ENCODE data around the gene TIMM50. TPM values are rescaled to one million over a fixed set of nuclear protein-coding genes. Genes with fewer than 3 reads are reported as not detected.

Gene TIMM50
- total and polyA plus RNA-seq, 12 donors, result 67.3 to 160 (median 79.9) TPM

DNA sequence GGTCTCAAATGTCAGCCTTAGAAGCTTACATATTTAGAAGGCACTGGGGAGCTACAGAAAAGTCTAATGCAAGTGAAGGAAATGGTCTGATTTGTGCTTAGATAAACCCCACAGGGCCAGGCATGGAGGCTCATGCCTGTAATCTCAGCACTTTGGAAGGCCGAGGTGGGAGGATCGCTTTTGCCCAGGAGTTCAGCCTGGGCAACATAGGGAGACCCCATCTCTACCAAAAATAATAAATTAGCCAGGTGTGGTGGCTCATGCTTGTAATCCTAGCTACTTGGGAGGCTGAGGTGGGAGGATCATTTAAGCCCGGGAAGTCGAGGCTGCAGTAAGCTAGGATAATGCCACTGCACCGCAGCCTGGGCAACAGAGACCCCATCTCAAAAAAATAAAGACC lies 15.4 kb downstream of the TIMM50 start:
- TF ChIP-seq CTCF (IDR thresholded peaks at IDR 0.05), result no peak
- WGBS, 2 donors, result 83 to 86% methylated on average over 5 of the region's 5 CpGs

GRCh38 chr19:39497701-39497995 lies 17.0 kb downstream of the TIMM50 start:
- H3K36me3 ChIP-seq, result no peaks in the 10 kb centered on the region
- H3K4me3 ChIP-seq, result peak overlapping the region in 4 of 10 donors; percentile 3 to 18 (median 14)
- ATAC-seq (no peak), DNase-seq (no peak)
- no peak overlapping the region for H3K27ac ChIP-seq
- 0 to 1% methylated on average over 7 of the region's 7 CpGs for WGBS, 2 donors
- H3K9me3 ChIP-seq, result no peaks in the 10 kb centered on the region
- intact Hi-C loops (cut with DNase I), result no loop called here
- H3K4me1 ChIP-seq, result peaks cover 0 to 22% (median 18%) of the 10 kb centered on the region in 9 donors
- TF ChIP-seq CTCF (IDR thresholded peaks at IDR 0.05), result no peak
- H3K27me3 ChIP-seq, result peaks cover 10 to 75% (median 66%) of the 10 kb centered on the region in 7 donors

More for the DNA sequence above, 15.4 kb downstream of the TIMM50 start:
- Histone ChIP-seq H3K4me3 (no peak overlapping the region), H3K36me3 (peaks cover 0 to 12% (median 0%) of the 10 kb centered on the region in 9 donors), H3K9me3 (no peaks in the 10 kb centered on the region), H3K4me1 (peaks cover 0 to 20% (median 18%) of the 10 kb centered on the region in 9 donors), H3K27ac (no peak overlapping the region), H3K27me3 (peaks cover 10 to 59% (median 52%) of the 10 kb centered on the region in 7 donors)
- ATAC-seq (no peak), DNase-seq (no peak)
- intact Hi-C loops (cut with DNase I), result no loop called here

DNA sequence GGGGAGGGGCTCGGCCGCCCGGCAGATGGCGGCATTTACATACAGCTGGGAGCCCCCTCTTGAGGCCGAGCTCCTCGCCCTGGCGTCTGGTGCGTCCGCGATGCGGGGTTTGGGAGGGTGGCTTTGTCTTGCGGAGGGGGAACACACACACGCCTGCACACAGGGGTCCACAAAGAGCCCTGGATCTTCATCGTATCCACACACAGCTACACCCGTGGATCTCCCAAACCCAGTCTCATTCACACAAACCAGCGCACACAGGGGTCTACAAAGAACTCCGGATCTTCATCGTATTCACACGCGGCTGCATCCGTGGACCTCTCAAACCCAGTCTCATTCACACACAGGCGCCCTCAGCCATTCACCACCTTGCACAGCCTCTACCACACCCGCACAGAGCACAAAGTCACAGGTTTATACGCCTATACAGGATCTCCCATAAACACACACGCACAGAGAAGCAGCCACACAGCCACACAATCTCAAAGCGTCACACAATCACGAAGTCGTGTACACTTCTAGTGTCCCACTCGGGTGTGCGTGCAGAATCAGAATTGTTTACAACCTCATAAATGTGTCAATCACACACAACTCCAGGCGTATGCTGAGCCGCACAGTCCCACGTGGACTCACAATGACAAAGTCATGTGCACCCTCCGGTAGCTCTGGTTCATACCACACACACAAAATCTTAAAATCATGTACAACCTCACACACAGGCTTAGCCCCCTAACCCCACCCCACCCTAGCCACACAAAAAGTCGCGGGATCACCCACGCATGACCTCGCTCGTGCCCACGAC lies 17.6 kb downstream of the TIMM50 start:
- no peaks in the 10 kb centered on the region for H3K36me3 ChIP-seq
- WGBS, 2 donors, result 1% methylated on average over 40 of the region's 40 CpGs
- intact Hi-C loops (cut with DNase I), result no loop called here
- peaks cover 10 to 80% (median 71%) of the 10 kb centered on the region in 7 donors for H3K27me3 ChIP-seq
- peak in 6 of 9 donors; percentile 23 to 58 (median 48) for TF ChIP-seq CTCF (IDR thresholded peaks at IDR 0.05)
- no peak overlapping the region for H3K27ac ChIP-seq
- peak in 1 of 2 donors; percentile 49 for DNase-seq
- peak overlapping the region in 4 of 10 donors; percentile 3 to 18 (median 14) for H3K4me3 ChIP-seq
- H3K9me3 ChIP-seq, result no peaks in the 10 kb centered on the region
- peaks cover 0 to 27% (median 19%) of the 10 kb centered on the region in 9 donors for H3K4me1 ChIP-seq
- ATAC-seq, result peak in 5 of 8 donors; percentile 33 to 75 (median 65)

GRCh38 chr19:39498798-39499642 lies 18.4 kb downstream of the TIMM50 start, which contains the start of gene DLL3:
Gene DLL3, plus strand, starts transcription at chr19:39498947. Its CDS starts 28 bp downstream, at chr19:39498975.
- 1 to 2% methylated on average over 60 of the region's 60 CpGs for WGBS, 2 donors
- DNase-seq, result no peak
- H3K27me3 ChIP-seq, result peaks cover 14 to 88% (median 79%) of the 10 kb centered on the region in 7 donors
- H3K27ac ChIP-seq, result no peak within 1 kb of the TSS
- intact Hi-C loops (cut with DNase I), result no loop called here
- peak in 1 of 8 donors; percentile 18 for ATAC-seq
- H3K36me3 ChIP-seq, result no peaks in the 10 kb centered on the region
- H3K9me3 ChIP-seq, result no peaks in the 10 kb centered on the region
- peaks cover 0 to 27% (median 19%) of the 10 kb centered on the region in 9 donors for H3K4me1 ChIP-seq
- H3K4me3 ChIP-seq, result peak within 1 kb of the TSS in 4 of 10 donors; percentile 3 to 18 (median 14)
- no peak for TF ChIP-seq CTCF (IDR thresholded peaks at IDR 0.05)

Measured in heart right ventricle (tissue), 16 donors.